ENCODE results near the gene SERTAD1. TPM values are rescaled to one million over a fixed set of nuclear protein-coding genes. Genes with fewer than 3 reads are reported as not detected.

Gene SERTAD1
- total and polyA plus RNA-seq, 2 of the 8 experiments (the other 6 are each of a cell fraction or from before 2014, with no cell fraction given), result 5.4 to 6.6 TPM

DNA sequence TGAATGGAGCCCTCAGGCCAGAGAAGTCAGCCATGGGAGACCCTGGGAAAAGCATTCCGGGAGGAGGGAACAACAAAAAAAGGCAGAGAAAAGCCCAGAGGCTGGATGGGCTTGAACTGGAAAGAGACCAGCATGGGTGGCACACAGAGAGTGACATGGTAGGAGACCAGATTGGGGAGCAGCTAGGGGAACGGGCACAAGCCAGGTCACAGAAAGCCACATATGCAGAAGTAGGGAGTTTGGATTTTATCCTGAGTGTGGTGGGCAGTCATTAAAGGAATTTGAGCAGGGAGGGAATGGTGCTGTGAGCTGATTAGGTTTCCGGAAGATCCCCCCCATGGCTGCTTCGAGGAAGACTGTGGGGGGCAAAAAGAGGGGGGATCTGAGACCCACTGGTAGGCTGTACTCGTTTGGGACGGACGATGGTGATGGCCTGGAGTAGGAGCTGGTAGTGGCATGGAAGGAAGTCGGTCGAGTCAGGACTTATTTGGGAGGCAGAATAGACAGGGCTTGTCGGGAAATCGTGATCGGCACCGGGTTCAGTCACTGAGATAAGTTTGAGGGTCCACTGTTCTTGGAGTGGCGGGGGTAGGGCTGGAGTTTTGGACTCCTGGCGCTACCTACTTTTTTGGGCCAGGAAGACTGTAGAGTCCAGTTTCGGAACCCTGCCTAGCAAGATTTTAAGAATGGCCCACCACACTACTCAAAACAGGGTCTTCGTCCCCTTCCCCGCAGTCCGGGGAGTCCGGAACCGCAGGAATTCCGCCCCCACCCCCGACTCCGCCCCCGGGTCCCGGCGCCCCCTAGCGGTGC lies 949 bp downstream of the SERTAD1 start:
- FAIRE-seq (no peak), DNase-seq (ENCODE audit: low read depth in 1 of 2, low spot score in 2 of 2) (peak in 1 of 2 experiments; percentile 90)
- Histone ChIP-seq H4K20me1 (replicated peaks in 1 of 2; ENCODE audit: control insufficient read depth in 1 of 2, insufficient read depth in 2 of 2, low read length in 2 of 2) (no peaks in the 10 kb centered on the region), H3K4me1 (replicated peaks in 1 of 4; ENCODE audit: control insufficient read depth in 3 of 4, insufficient read depth in 4 of 4, low read length in 3 of 4) (peaks cover 0 to 6% (median 4%) of the 10 kb centered on the region in 4 experiments; a peak in 3 of 7 replicates), H2AK5ac (ENCODE audit: low read depth, low read length) (no peak overlapping the region), H3K27ac (ENCODE audit: low read depth, low read length) (peak overlapping the region; percentile 69; the same call in 1 of the 2 replicates), H3K23me2 (ENCODE audit: low read depth, low read length) (peaks cover 12% of the 10 kb centered on the region), H2BK20ac (ENCODE audit: low read length) (no peak overlapping the region), H4K5ac (ENCODE audit: insufficient read length, low read depth, low read length) (peak overlapping the region; percentile 79), H2BK5ac (ENCODE audit: low read depth, low read length) (peak overlapping the region; percentile 94), H3K4ac (replicated peaks; ENCODE audit: insufficient read length, low read depth, low read length) (peak overlapping the region; percentile 71), H3K27me3 (replicated peaks in 1 of 4; ENCODE audit: control insufficient read depth in 3 of 4, extremely low read depth in 1 of 4, insufficient read depth in 3 of 4, low read length in 3 of 4) (no peaks in the 10 kb centered on the region), H4K8ac (ENCODE audit: extremely low read depth, insufficient read depth, low read length) (no peak overlapping the region; the same call in 1 of the 2 replicates), H3K36me3 (ENCODE audit: control insufficient read depth in 2 of 4, insufficient read depth in 4 of 4, low read length in 3 of 4) (peaks cover 0 to 2% (median 0%) of the 10 kb centered on the region in 4 experiments; a peak in 2 of 8 replicates), H3K18ac (ENCODE audit: extremely low read depth, low read length) (peak overlapping the region; percentile 76), H2BK15ac (ENCODE audit: low read length) (peak overlapping the region; percentile 48; the same call in 1 of the 2 replicates), H3K79me1 (ENCODE audit: low read depth, low read length) (no peaks in the 10 kb centered on the region; the same call in 1 of the 2 replicates), H3K9me3 (ENCODE audit: insufficient read depth in 2 of 2, low read depth in 1 of 2, low read length in 1 of 2) (no peaks in the 10 kb centered on the region), H3K4me2 (ENCODE audit: insufficient read depth in 1 of 2, low read depth in 2 of 2, low read length in 2 of 2) (peak overlapping the region; percentile 83 to 95), H4K91ac (replicated peaks; ENCODE audit: insufficient read length, low read length) (no peak overlapping the region), H3K14ac (ENCODE audit: insufficient read length) (no peak overlapping the region), H2BK120ac (replicated peaks; ENCODE audit: low read depth, low read length) (peak overlapping the region; percentile 4), H2AFZ (ENCODE audit: low read length) (peak overlapping the region; percentile 77; the same call in 1 of the 2 replicates), H2BK12ac (ENCODE audit: low read depth, low read length) (0 out of 2 replicates have a peak overlapping the region, but pooled peaks have one; percentile 84), H3K56ac (replicated peaks; ENCODE audit: insufficient read length, low read depth, low read length) (peak overlapping the region; percentile 52), H3K79me2 (ENCODE audit: control insufficient read depth in 1 of 2, insufficient read depth in 2 of 2, low read length in 2 of 2) (no peaks in the 10 kb centered on the region), H3K4me3 (ENCODE audit: extremely low read depth in 1 of 4, insufficient read depth in 2 of 4, low read depth in 3 of 4, low read length in 4 of 4) (peak overlapping the region; percentile 58 to 79 (median 71)), H3K9ac (replicated peaks in 1 of 4; ENCODE audit: extremely low read depth in 1 of 4, low read depth in 3 of 4, low read length in 3 of 4) (peak overlapping the region; percentile 60 to 81 (median 68); a peak in 6 of 7 replicates), H3K23ac (ENCODE audit: insufficient read length) (no peak overlapping the region)
- 7% methylated on average over 16 of the region's 28 CpGs; no CpG with 5 or more reads in 1 of the 2 experiments for WGBS, 2 experiments (ENCODE audit: extremely low coverage in 1 of 2, insufficient coverage in 1 of 2, insufficient read length in 1 of 2, insufficient replicate concordance in 2 of 2, low coverage in 1 of 2, low lambda C conversion rate in 2 of 2, missing lambda C conversion rate in 1 of 2)
- CTCF ChIA-PET (ENCODE audit: partially characterized antibody), result interaction anchor here (0.8 to 3.3 kb wide), 9 partner anchors 9 to 119 kb away, joined by 3 to 16 read pairs (median 5); partner anchors contain the start of genes PRX and SERTAD3
- POLR2A ChIA-PET (ENCODE audit: partially characterized antibody), result interaction anchor here (0.7 to 3.1 kb wide), 10 partner anchors 10 to 374 kb away, joined by 3 to 20 read pairs (median 3); partner anchors contain the start of genes PRX and SERTAD3
- peak; percentile 53; the same call in 1 of the 2 replicates for TF ChIP-seq TEAD4 (IDR thresholded peaks at IDR 0.05; ENCODE audit: low read depth, low read length)
- TF ChIP-seq KDM5A (IDR thresholded peaks at IDR 0.05; ENCODE audit: low read length), result 0 out of 2 replicates have a peak, but pooled peaks have one; percentile 29
- 0 out of 2 replicates have a peak, but pooled peaks have one; percentile 48 for TF ChIP-seq POLR2AphosphoS5 (IDR thresholded peaks at IDR 0.05; ENCODE audit: low read depth, low read length)
- peak; percentile 49 for TF ChIP-seq KDM4A (IDR thresholded peaks at IDR 0.05; ENCODE audit: low read depth, low read length, severe bottlenecking)
- no peak for TF ChIP-seq POU5F1 (IDR thresholded peaks at IDR 0.05; ENCODE audit: low read depth, low read length)
- TF ChIP-seq SP1 (IDR thresholded peaks at IDR 0.05; ENCODE audit: low read depth, low read length), result 0 out of 2 replicates have a peak, but pooled peaks have one; percentile 5
- TF ChIP-seq, protein P1, sequence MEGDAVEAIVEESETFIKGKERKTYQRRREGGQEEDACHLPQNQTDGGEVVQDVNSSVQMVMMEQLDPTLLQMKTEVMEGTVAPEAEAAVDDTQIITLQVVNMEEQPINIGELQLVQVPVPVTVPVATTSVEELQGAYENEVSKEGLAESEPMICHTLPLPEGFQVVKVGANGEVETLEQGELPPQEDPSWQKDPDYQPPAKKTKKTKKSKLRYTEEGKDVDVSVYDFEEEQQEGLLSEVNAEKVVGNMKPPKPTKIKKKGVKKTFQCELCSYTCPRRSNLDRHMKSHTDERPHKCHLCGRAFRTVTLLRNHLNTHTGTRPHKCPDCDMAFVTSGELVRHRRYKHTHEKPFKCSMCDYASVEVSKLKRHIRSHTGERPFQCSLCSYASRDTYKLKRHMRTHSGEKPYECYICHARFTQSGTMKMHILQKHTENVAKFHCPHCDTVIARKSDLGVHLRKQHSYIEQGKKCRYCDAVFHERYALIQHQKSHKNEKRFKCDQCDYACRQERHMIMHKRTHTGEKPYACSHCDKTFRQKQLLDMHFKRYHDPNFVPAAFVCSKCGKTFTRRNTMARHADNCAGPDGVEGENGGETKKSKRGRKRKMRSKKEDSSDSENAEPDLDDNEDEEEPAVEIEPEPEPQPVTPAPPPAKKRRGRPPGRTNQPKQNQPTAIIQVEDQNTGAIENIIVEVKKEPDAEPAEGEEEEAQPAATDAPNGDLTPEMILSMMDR (IDR thresholded peaks at IDR 0.05; ENCODE audit: control extremely low read depth in 1 of 3, insufficient read depth in 1 of 3, low read depth in 1 of 3, low read length in 3 of 3), result peak in 1 of 3 experiments; percentile 58; a peak in 2 of 4 replicates
- no peak for TF ChIP-seq TCF12 (IDR thresholded peaks at IDR 0.05; ENCODE audit: low read depth, low read length)
